Measurements from ENCODE around the gene CTBP2.

GRCh38 chr10:125003901-125004467, 156.4 kb downstream of the CTBP2 start:
- TF ChIP-seq CTCF (IDR thresholded peaks at IDR 0.05; ENCODE audit: low read length), result no peak
- no peak for TF ChIP-seq EZH2phosphoT487 (IDR thresholded peaks at IDR 0.05; ENCODE audit: low read length)
- no peak for TF ChIP-seq EZH2 (optimal IDR thresholded peaks at IDR 0.05; ENCODE audit: low read depth, low read length)

Measured in MM.1S (cell line).